ENCODE results near the gene YPEL1. TPM values are rescaled to one million over a fixed set of nuclear protein-coding genes. Genes with fewer than 3 reads are reported as not detected.

The YPEL1 gene
- total and polyA plus RNA-seq, 7 donors, result 0.72 to 21.9 (median 4.6) TPM

- no peak for DNase-seq
- Histone ChIP-seq H3K9me3 (no peaks in the 10 kb centered on the region), H3K27me3 (ENCODE audit: insufficient read depth in 3 of 3, low read length in 2 of 3) (no peaks in the 10 kb centered on the region), H3K4me1 (no peaks in the 10 kb centered on the region), H3K36me3 (ENCODE audit: insufficient read depth in 1 of 2, low read depth in 1 of 2) (peaks cover 10 to 94% of the 10 kb centered on the region in 2 donors), H3K4me3 (no peak overlapping the region), H3K27ac (no peak overlapping the region)
- no peak for ATAC-seq
- intact Hi-C loops (cut with DNase I), result no loop called here
- no peak for TF ChIP-seq CTCF (IDR thresholded peaks at IDR 0.05)
- WGBS, 3 donors, result 86 to 90% (median 90%) methylated on average over 9 of the region's 9 CpGs
Observed at GRCh38 chr22:21764038-21764804, 28.6 kb upstream of the YPEL1 start.

DNA sequence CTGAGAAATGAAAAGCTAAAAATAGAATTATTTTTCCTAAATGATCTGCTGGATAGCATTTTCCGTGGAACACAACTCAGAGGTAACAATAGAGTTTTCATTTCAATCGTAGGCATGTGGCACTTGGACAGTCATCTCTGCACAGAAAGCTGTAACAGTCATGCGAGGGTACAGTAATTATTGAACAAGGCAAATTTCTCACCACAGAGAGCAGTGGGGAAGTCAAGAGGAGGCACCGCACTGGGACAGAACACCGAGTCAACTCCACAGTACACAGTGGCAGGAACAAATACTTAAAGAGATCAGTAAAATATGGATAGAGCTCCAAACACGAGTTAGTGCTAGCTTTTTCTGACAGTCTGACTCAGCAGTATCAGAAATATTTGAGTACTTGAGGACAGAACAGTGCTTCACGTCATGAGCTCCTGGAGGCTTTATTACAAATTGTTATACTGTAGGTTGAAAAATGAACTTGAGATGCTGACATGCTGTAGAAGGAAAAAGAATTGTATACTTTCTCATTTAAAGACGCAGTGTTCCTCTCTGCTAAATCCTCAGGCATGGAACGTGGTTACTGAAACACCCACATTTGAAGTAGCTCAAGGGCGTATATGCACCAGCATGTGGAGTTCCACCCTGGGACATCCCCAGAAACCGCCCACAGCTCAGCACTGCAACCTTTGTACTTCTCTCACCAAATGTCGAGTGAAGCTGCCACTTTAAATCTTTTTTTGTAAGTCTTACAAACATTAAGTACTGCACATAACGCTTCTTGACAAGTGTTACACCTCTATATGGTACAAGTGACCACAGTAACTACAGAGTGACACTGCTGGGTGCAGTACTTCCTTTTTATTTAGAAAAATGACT is 27.4 kb upstream of the YPEL1 start:
- TF ChIP-seq CTCF (IDR thresholded peaks at IDR 0.05), result no peak
- no peak overlapping the region for H3K27ac ChIP-seq
- no peaks in the 10 kb centered on the region for H3K4me1 ChIP-seq
- 74 to 84% (median 79%) methylated on average over 13 of the region's 13 CpGs for WGBS, 3 donors
- no peak overlapping the region for H3K4me3 ChIP-seq
- ATAC-seq (no peak), DNase-seq (no peak)
- intact Hi-C loops (cut with DNase I), result no loop called here
- H3K9me3 ChIP-seq, result no peaks in the 10 kb centered on the region
- H3K27me3 ChIP-seq (ENCODE audit: insufficient read depth in 3 of 3, low read length in 2 of 3), result no peaks in the 10 kb centered on the region
- peaks cover 10 to 87% of the 10 kb centered on the region in 2 donors for H3K36me3 ChIP-seq (ENCODE audit: insufficient read depth in 1 of 2, low read depth in 1 of 2)

DNA sequence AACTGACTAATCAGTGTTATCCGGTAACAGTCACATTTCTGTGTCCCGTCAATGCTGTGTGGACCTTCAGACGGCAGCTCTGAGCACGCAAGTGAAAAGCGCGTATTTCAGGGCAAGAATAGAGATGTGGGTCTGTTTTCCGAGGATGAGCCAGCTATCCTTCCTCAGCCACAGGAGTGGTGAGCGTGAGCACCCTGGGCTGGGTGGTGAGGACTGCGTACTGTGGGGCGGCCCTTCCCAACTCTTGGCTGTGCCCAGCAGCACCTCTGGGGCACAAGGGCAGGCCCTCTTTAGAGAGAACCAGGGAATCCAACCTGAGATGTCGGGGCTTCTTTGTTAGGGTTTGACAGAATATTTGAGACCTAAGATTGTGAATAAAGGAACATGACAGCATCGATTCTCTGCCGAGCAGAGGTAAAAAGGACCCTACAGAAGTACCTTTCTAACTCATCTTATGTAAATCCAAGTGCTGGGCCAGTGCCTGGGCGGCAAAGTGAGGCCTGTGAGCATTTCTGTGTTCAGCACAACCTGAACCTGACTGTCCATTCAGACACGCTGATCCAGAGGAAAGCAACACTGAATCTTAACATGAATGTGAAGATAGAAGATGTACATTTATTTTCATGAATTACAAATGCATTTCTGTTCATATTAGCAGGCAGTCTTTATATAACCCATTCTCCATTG is 26.5 kb upstream of the YPEL1 start:
- no peak for DNase-seq
- Histone ChIP-seq H3K27me3 (ENCODE audit: insufficient read depth in 3 of 3, low read length in 2 of 3) (no peaks in the 10 kb centered on the region), H3K36me3 (ENCODE audit: insufficient read depth in 1 of 2, low read depth in 1 of 2) (peaks cover 10 to 84% of the 10 kb centered on the region in 2 donors), H3K9me3 (no peaks in the 10 kb centered on the region), H3K4me3 (no peak overlapping the region), H3K4me1 (no peaks in the 10 kb centered on the region), H3K27ac (no peak overlapping the region)
- no peak for TF ChIP-seq CTCF (IDR thresholded peaks at IDR 0.05)
- ATAC-seq, result no peak
- 91 to 96% (median 95%) methylated on average over 15 of the region's 15 CpGs for WGBS, 3 donors
- intact Hi-C loops (cut with DNase I), result no loop called here

- TF ChIP-seq CTCF (IDR thresholded peaks at IDR 0.05), result no peak
- no peaks in the 10 kb centered on the region for H3K27me3 ChIP-seq (ENCODE audit: insufficient read depth in 3 of 3, low read length in 2 of 3)
- intact Hi-C loops (cut with DNase I), result no loop called here
- 95 to 98% (median 95%) methylated on average over 2 of the region's 2 CpGs for WGBS, 3 donors
- H3K27ac ChIP-seq, result no peak overlapping the region
- H3K36me3 ChIP-seq (ENCODE audit: insufficient read depth in 1 of 2, low read depth in 1 of 2), result peaks cover 7 to 80% of the 10 kb centered on the region in 2 donors
- ATAC-seq (no peak), DNase-seq (no peak)
- no peaks in the 10 kb centered on the region for H3K9me3 ChIP-seq
- no peaks in the 10 kb centered on the region for H3K4me1 ChIP-seq
- no peak overlapping the region for H3K4me3 ChIP-seq
Observed at GRCh38 chr22:21761086-21761485, 25.5 kb upstream of the YPEL1 start.

All from psoas muscle (tissue), 8 donors.